Gastrocnemius medialis (tissue), 4 donors: Measurements from ENCODE around the gene SYT13. TPM values are rescaled to one million over a fixed set of nuclear protein-coding genes. Genes with fewer than 3 reads are reported as not detected.

Experiments used
- ATAC-seq, 2 donors: fragments of 150-250 bp; one replicate each; pipeline ENCODE4 v1.9.1; 2016
- DNase-seq, 2 donors: peaks; one replicate each; pipeline ENCODE4 v3.0.0-alpha.2; 2019
- H3K27ac ChIP-seq, 4 donors: fragments of 200-600 bp; sonication (generic); 1 replicate in 1 of 4; 2 replicates in 3 of 4; pipeline ENCODE4 v1.5.1; 2016 to 2018; ENCODE audit warnings: mild to moderate bottlenecking in 2 of 4, moderate library complexity in 1 of 4
- H3K27me3 ChIP-seq, 3 donors: fragments of 200-600 bp; sonication (generic) in 2 of 3; 1 replicate in 1 of 3; 2 replicates in 2 of 3; pipeline versions ENCODE4 v1.5.1 to v1.6.0; 2016 to 2019; ENCODE audit warnings: mild to moderate bottlenecking in 1 of 3, moderate library complexity in 1 of 3
- H3K36me3 ChIP-seq, 2 donors: fragments of 200-600 bp; sonication (generic) in 1 of 2; one replicate each; pipeline ENCODE4 v1.5.1; 2017 to 2018
- H3K4me1 ChIP-seq, 2 donors: fragments of 200-600 bp; sonication (generic) in 1 of 2; one replicate each; pipeline ENCODE4 v1.5.1; 2016 to 2017; ENCODE audit warnings: mild to moderate bottlenecking in 2 of 2
- H3K4me3 ChIP-seq, 4 donors: fragments of 200-600 bp; sonication (generic) in 3 of 4; 1 replicate in 1 of 4; 2 replicates in 3 of 4; pipeline ENCODE4 v1.5.1; 2016 to 2019; ENCODE audit warnings: mild to moderate bottlenecking in 2 of 4
- H3K9me3 ChIP-seq, 3 donors: fragments of 200-600 bp; sonication (generic) in 2 of 3; 1 replicate in 1 of 3; 2 replicates in 2 of 3; pipeline ENCODE4 v1.5.1; 2016 to 2019
- CTCF ChIP-seq, 5 experiments: fragments of 450-650 bp in 3 of 5; fragments of 200-600 bp in 2 of 5; sonication (generic) in 2 of 5; IDR thresholded peaks in 4 of 5; conservative IDR thresholded peaks in 1 of 5; 1 replicate in 4 of 5; 2 replicates in 1 of 5; pipeline ENCODE4 v1.5.1; 2016 to 2019; ENCODE audit warnings: antibody characterized with exemption in 5 of 5, mild to moderate bottlenecking in 3 of 5, moderate library complexity in 3 of 5
- POLR2A ChIP-seq, 2 donors: fragments of 450-650 bp; IDR thresholded peaks; one replicate each; pipeline ENCODE4 v1.6.1; 2017; ENCODE audit warnings: antibody characterized with exemption in 2 of 2, mild to moderate bottlenecking in 2 of 2, moderate library complexity in 2 of 2
- in situ Hi-C, 4 donors: fragments of 200-750 bp; cut with MboI; loops; one replicate each; pipeline versions ENCODE4 v1.15.0 to v1.8.0; 2017; ENCODE audit warnings: low sequenced_read_pairs in 4 of 4
- intact Hi-C: fragments of 100-400 bp; cut with DNase I; formaldehyde crosslinking; loops from one replicate; pipeline ENCODE4 v1.15.1; 2023; ENCODE audit warnings: low total_unique reads
- total RNA-seq, 4 donors: library from RNA; depleted of rRNA; stranded (reverse); fragments of >200 nt; gene quantifications; one replicate each; pipeline versions ENCODE4 v1.1.0 to v1.2.3, GENCODE V29; 2016

SYT13 gene
- total RNA-seq, 4 donors from 2014 or later = 0.15 TPM; not detected in 3

- in situ Hi-C loops (no loop called here), intact Hi-C loops (no loop called here)
- no peak overlapping the region for H3K4me3 ChIP-seq
- H3K27ac ChIP-seq = no peak overlapping the region
- no peaks in the 10 kb centered on the region for H3K4me1 ChIP-seq
- TF ChIP-seq POLR2A (IDR thresholded peaks at IDR 0.05) (no peak), CTCF (IDR thresholded peaks at IDR 0.05 in 4 of 5, conservative IDR thresholded peaks at IDR 0.05 in 1 of 5) (no peak)
- no peaks in the 10 kb centered on the region for H3K9me3 ChIP-seq
- DNase-seq (no peak), ATAC-seq (no peak)
- H3K27me3 ChIP-seq = peaks cover 0 to 4% (median 2%) of the 10 kb centered on the region in 3 donors
- H3K36me3 ChIP-seq = no peaks in the 10 kb centered on the region
Observed at GRCh38 chr11:45272701-45273100, 13.4 kb downstream of the SYT13 start.

GRCh38 chr11:45270946-45271716 is 15.0 kb downstream of the SYT13 start:
- peaks cover 0 to 10% (median 2%) of the 10 kb centered on the region in 3 donors for H3K27me3 ChIP-seq
- in situ Hi-C loops = no loop called here
- no peak for DNase-seq

GRCh38 chr11:45269678-45270077 is 16.5 kb downstream of the SYT13 start:
- H3K4me1 ChIP-seq = no peaks in the 10 kb centered on the region
- intact Hi-C loops = no loop called here
- TF ChIP-seq POLR2A (IDR thresholded peaks at IDR 0.05) (no peak), CTCF (IDR thresholded peaks at IDR 0.05 in 4 of 5, conservative IDR thresholded peaks at IDR 0.05 in 1 of 5) (no peak)
- no peak overlapping the region for H3K4me3 ChIP-seq
- ATAC-seq = no peak
- DNase-seq = no peak
- no peaks in the 10 kb centered on the region for H3K36me3 ChIP-seq
- in situ Hi-C loops = no loop called here
- H3K9me3 ChIP-seq = no peaks in the 10 kb centered on the region
- peaks cover 0 to 10% (median 2%) of the 10 kb centered on the region in 3 donors for H3K27me3 ChIP-seq
- no peak overlapping the region for H3K27ac ChIP-seq

More at GRCh38 chr11:45270946-45271716, 15.0 kb downstream of the SYT13 start:
- no peak overlapping the region for H3K4me3 ChIP-seq
- no peak for ATAC-seq
- H3K27ac ChIP-seq = no peak overlapping the region
- intact Hi-C loops = no loop called here
- H3K36me3 ChIP-seq = no peaks in the 10 kb centered on the region
- H3K9me3 ChIP-seq = no peaks in the 10 kb centered on the region
- no peaks in the 10 kb centered on the region for H3K4me1 ChIP-seq
- no peak for TF ChIP-seq POLR2A (IDR thresholded peaks at IDR 0.05)
- TF ChIP-seq CTCF (IDR thresholded peaks at IDR 0.05 in 4 of 5, conservative IDR thresholded peaks at IDR 0.05 in 1 of 5) = no peak

- in situ Hi-C loops = no loop called here
- H3K36me3 ChIP-seq = no peaks in the 10 kb centered on the region
- DNase-seq (no peak), ATAC-seq (no peak)
- H3K4me3 ChIP-seq = no peak overlapping the region
- H3K4me1 ChIP-seq = no peaks in the 10 kb centered on the region
- H3K27ac ChIP-seq = no peak overlapping the region
- intact Hi-C loops = no loop called here
- no peak for TF ChIP-seq POLR2A (IDR thresholded peaks at IDR 0.05)
- no peak for TF ChIP-seq CTCF (IDR thresholded peaks at IDR 0.05 in 4 of 5, conservative IDR thresholded peaks at IDR 0.05 in 1 of 5)
- peaks cover 0 to 12% (median 0%) of the 10 kb centered on the region in 3 donors for H3K27me3 ChIP-seq
- H3K9me3 ChIP-seq = no peaks in the 10 kb centered on the region
Observed at GRCh38 chr11:45267652-45268299, 18.4 kb downstream of the SYT13 start.
